Upper lobe of right lung (tissue), 1 donor: Measurements from ENCODE around the gene AKAP8L. TPM values are rescaled to one million over a fixed set of nuclear protein-coding genes. Genes with fewer than 3 reads are reported as not detected.

ENCODE experiments used
- ATAC-seq: fragments of 200-7000 bp; cut with Tn5 transposase; one replicate; pipeline ENCODE4 v1.9.1; 2020; ENCODE audit warnings: mild to moderate bottlenecking, moderate library complexity
- DNase-seq: peaks from one replicate; pipeline ENCODE4 v3.0.0-alpha.2; 2020
- H3K27ac ChIP-seq: fragments of 200-600 bp; one replicate; pipeline ENCODE4 v1.8.0; 2022
- H3K27me3 ChIP-seq: fragments of 200-600 bp; one replicate; pipeline ENCODE4 v1.8.0; 2022; ENCODE audit warnings: mild to moderate bottlenecking
- H3K36me3 ChIP-seq: fragments of 200-600 bp; one replicate; pipeline ENCODE4 v1.8.0; 2022
- H3K4me1 ChIP-seq: fragments of 200-600 bp; one replicate; pipeline ENCODE4 v1.8.0; 2022
- H3K4me3 ChIP-seq: fragments of 200-600 bp; one replicate; pipeline ENCODE4 v1.8.0; 2022; ENCODE audit warnings: mild to moderate bottlenecking
- H3K9me3 ChIP-seq: fragments of 200-600 bp; one replicate; pipeline ENCODE4 v1.8.0; 2022
- CTCF ChIP-seq: fragments of 200-600 bp; IDR thresholded peaks from one replicate; pipeline ENCODE4 v1.8.0; 2022; ENCODE audit warnings: antibody characterized with exemption
- intact Hi-C: fragments of 100-400 bp; cut with DNase I; formaldehyde crosslinking; loops from one replicate; pipeline ENCODE4 v1.11.0; 2022
- total RNA-seq: library from RNA; stranded (reverse); fragmentation: NEBNext Ultra II Directional; extraction: Animal tissue kit (Norgen Biotek cat#: 25700); gene quantifications from one replicate; pipeline ENCODE4 v1.2.1, GENCODE V29; 2021
- donor health status: DM: no; HTN: yes; CAD: no; lungs with severe emphysema.

Gene AKAP8L
- total RNA-seq, 1 donor from 2014 or later, result 95.5 TPM

- H3K4me3 ChIP-seq, result peak within 1 kb of the TSS; percentile 75
- TF ChIP-seq CTCF, result no peak
- ATAC-seq (peak; percentile 69), DNase-seq (peak; percentile 94)
- H3K36me3 ChIP-seq, result no peaks in the 10 kb centered on the region
- peak within 1 kb of the TSS; percentile 65 for H3K27ac ChIP-seq
- no peaks in the 10 kb centered on the region for H3K9me3 ChIP-seq
- H3K4me1 ChIP-seq, result peaks cover 13% of the 10 kb centered on the region
- intact Hi-C loops, result no loop called here
- H3K27me3 ChIP-seq, result peaks cover 4% of the 10 kb centered on the region
Observed at GRCh38 chr19:15449620-15450527, 31.1 kb upstream of the AKAP8L start, which contains the start of gene WIZ. TSS of gene WIZ (minus strand) at chr19:15449956. CDS start at chr19:15448307, 1,649 bp downstream.

GRCh38 chr19:15448778-15449619 is 30.2 kb upstream of the AKAP8L start:
- peak overlapping the region; percentile 75 for H3K4me3 ChIP-seq
- H3K4me1 ChIP-seq, result peaks cover 13% of the 10 kb centered on the region
- intact Hi-C loops, result no loop called here
- ATAC-seq (no peak), DNase-seq (no peak)
- TF ChIP-seq CTCF, result no peak
- H3K9me3 ChIP-seq, result no peaks in the 10 kb centered on the region
- H3K27me3 ChIP-seq, result peaks cover 4% of the 10 kb centered on the region
- H3K36me3 ChIP-seq, result no peaks in the 10 kb centered on the region
- peak overlapping the region; percentile 63 for H3K27ac ChIP-seq

GRCh38 chr19:15448044-15448777 is 29.4 kb upstream of the AKAP8L start:
- intact Hi-C loops, result no loop called here
- TF ChIP-seq CTCF, result no peak
- DNase-seq, result no peak
- H3K4me3 ChIP-seq, result no peak overlapping the region
- no peaks in the 10 kb centered on the region for H3K36me3 ChIP-seq
- H3K9me3 ChIP-seq, result no peaks in the 10 kb centered on the region
- no peak overlapping the region for H3K27ac ChIP-seq
- no peak for ATAC-seq
- H3K27me3 ChIP-seq, result no peaks in the 10 kb centered on the region
- H3K4me1 ChIP-seq, result peaks cover 13% of the 10 kb centered on the region

- Histone ChIP-seq H3K4me3 (no peak overlapping the region), H3K27me3 (no peaks in the 10 kb centered on the region), H3K36me3 (no peaks in the 10 kb centered on the region), H3K9me3 (no peaks in the 10 kb centered on the region), H3K27ac (no peak overlapping the region), H3K4me1 (peaks cover 6% of the 10 kb centered on the region)
- ATAC-seq (no peak), DNase-seq (no peak)
- no peak for TF ChIP-seq CTCF
- intact Hi-C loops, result no loop called here
Observed at GRCh38 chr19:15447057-15447456, 28.3 kb upstream of the AKAP8L start.

GRCh38 chr19:15445807-15446376 is 27.1 kb upstream of the AKAP8L start:
- intact Hi-C loops, result no loop called here
- Histone ChIP-seq H3K9me3 (no peaks in the 10 kb centered on the region), H3K27me3 (no peaks in the 10 kb centered on the region), H3K27ac (no peak overlapping the region), H3K4me3 (no peak overlapping the region), H3K36me3 (no peaks in the 10 kb centered on the region), H3K4me1 (peaks cover 6% of the 10 kb centered on the region)
- DNase-seq, result no peak
- no peak for ATAC-seq
- no peak for TF ChIP-seq CTCF
